Measurements from ENCODE around the gene DSTN.

Gene DSTN

GRCh38 chr20:17549131-17549530 lies 20.7 kb upstream of the DSTN start:
- DNase-seq (ENCODE audit: low read depth), result no peak

- DNase-seq (ENCODE audit: low read depth), result no peak
Measured at GRCh38 chr20:17555106-17555505, 14.8 kb upstream of the DSTN start.

GRCh38 chr20:17556837-17557674 lies 12.8 kb upstream of the DSTN start:
- no peak for DNase-seq (ENCODE audit: low read depth)

GRCh38 chr20:17557675-17558006 lies 12.2 kb upstream of the DSTN start:
- peak; percentile 65 for DNase-seq (ENCODE audit: low read depth)

- DNase-seq (ENCODE audit: low read depth), result peak; percentile 94
Measured at GRCh38 chr20:17558154-17558940, 11.5 kb upstream of the DSTN start.

GRCh38 chr20:17558941-17559304 lies 11.0 kb upstream of the DSTN start:
- DNase-seq (ENCODE audit: low read depth), result no peak

- DNase-seq (ENCODE audit: low read depth), result no peak
Measured at GRCh38 chr20:17559338-17559737, 10.5 kb upstream of the DSTN start.

GRCh38 chr20:17560344-17561074 lies 9.4 kb upstream of the DSTN start:
- no peak for DNase-seq (ENCODE audit: low read depth)

- DNase-seq (ENCODE audit: low read depth), result peak; percentile 64
Measured at GRCh38 chr20:17562804-17563305, 7.0 kb upstream of the DSTN start.

- no peak for DNase-seq (ENCODE audit: low read depth)
Measured at GRCh38 chr20:17565169-17565845, 4.6 kb upstream of the DSTN start.

- no peak for DNase-seq (ENCODE audit: low read depth)
Measured at GRCh38 chr20:17566345-17566744, 3.5 kb upstream of the DSTN start.

GRCh38 chr20:17568045-17568788 lies 1.7 kb upstream of the DSTN start:
- no peak for DNase-seq (ENCODE audit: low read depth)

- peak; percentile 97 for DNase-seq (ENCODE audit: low read depth)
Measured at GRCh38 chr20:17568972-17569521, 828 bp upstream of the DSTN start.

- DNase-seq (ENCODE audit: low read depth), result peak; percentile 17
Measured at GRCh38 chr20:17570347-17571152, 675 bp downstream of the DSTN start.

- no peak for DNase-seq (ENCODE audit: low read depth)
Measured at GRCh38 chr20:17571153-17571527, 1.3 kb downstream of the DSTN start.

GRCh38 chr20:17572034-17572638 lies 2.3 kb downstream of the DSTN start:
- no peak for DNase-seq (ENCODE audit: low read depth)

- no peak for DNase-seq (ENCODE audit: low read depth)
Measured at GRCh38 chr20:17573463-17573862, 3.6 kb downstream of the DSTN start.

- no peak for DNase-seq (ENCODE audit: low read depth)
Measured at GRCh38 chr20:17576215-17576614, 6.3 kb downstream of the DSTN start.

GRCh38 chr20:17579369-17580039 lies 9.6 kb downstream of the DSTN start:
- no peak for DNase-seq (ENCODE audit: low read depth)
